GM21423 (cell line): ENCODE results near the gene GMDS.

ENCODE experiments used
- ATAC-seq: cut with Tn5 transposase; IDR thresholded peaks from one replicate; pipeline ENCODE4 v1.9.1; 2021; ENCODE audit warnings: mild to moderate bottlenecking, moderate library complexity; ENCODE audit not compliant: unreplicated experiment

The GMDS gene

DNA sequence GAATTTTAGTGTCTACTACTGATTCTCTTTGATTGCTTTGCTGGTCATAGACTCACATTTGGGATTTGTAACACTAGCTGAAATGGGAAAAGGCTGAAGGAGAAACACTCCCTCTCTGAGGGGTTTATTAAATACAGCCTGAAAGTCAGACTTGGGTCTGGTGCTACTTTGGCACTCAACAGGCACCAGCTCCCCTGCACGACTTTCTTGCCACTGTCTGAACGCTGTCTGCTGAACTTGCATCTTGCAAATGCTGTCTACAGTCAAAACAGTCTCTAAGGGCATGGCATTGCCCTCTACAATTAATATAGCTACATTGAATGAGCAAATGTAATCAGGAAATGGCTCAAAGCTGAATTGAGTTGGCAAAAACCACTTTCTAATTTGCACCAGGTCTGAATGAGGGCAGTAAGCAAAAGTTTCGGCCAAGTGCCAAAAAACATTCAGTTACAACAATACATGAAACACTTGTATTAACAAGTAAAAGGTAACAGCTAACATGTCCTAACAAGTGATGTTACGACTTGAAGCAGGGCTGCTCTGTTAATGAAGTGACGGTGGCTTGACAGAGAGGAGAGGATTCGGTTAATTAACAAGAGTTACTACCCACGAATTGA lies 516.2 kb downstream of the GMDS start:
- no peak for ATAC-seq

DNA sequence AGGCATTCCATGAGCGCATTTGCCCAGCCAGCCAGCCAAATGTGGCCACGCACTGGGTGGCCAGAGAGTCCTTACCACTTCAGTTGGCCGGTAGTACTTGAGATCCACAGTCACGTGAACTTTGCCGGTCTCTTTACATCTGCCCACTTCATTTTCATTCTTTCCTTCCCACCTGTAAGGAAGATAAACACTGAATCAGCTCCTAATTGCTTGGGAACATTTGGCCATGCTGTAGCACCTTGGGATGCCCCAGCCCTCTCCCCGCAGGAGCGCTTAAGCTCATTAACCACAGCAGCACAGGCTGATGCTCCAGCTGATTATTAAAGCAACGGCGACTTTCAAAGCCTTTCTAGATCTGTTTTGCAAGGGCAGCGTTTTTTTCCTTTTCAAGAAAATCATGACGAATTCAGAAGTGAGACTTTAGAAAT lies 519.0 kb downstream of the GMDS start:
- no peak for ATAC-seq

DNA sequence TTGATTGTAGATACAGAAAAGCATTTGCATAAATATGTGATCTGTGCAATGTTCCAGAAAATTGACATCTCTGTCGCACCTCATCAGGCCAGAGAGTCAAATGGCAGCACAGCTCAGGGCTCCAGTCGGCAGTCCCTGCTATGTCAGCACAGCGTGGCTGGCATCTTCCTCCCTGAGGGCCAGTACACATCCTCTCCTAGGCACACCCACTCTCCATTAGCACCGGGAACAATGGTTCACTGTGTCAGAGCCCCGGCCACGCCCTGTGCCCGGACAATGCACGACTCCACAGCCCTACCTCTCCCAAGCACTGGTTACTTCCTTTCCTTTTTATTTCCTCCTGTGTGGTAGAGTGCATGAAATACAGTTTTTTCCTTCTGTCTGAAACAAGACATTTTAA lies 520.8 kb downstream of the GMDS start:
- ATAC-seq = no peak

DNA sequence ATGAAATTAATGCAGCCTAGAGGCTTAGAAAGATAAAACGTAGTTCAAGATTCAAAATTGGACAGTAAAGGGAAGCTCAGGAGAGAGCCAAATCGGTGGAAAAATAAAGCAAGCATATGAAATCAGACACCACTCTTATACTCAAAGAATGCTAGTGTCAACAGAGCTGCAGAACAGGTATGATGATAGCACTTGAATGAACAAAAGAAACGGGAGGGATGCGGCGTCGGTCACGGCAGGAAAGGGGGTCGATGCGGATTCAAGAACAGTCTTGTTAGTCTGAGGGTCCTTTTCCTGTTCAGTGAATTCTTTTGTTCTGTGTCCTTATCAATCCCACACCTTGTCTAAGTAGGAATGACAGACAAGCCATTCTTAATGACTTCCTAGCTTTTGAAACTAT lies 521.3 kb downstream of the GMDS start:
- ATAC-seq = no peak

DNA sequence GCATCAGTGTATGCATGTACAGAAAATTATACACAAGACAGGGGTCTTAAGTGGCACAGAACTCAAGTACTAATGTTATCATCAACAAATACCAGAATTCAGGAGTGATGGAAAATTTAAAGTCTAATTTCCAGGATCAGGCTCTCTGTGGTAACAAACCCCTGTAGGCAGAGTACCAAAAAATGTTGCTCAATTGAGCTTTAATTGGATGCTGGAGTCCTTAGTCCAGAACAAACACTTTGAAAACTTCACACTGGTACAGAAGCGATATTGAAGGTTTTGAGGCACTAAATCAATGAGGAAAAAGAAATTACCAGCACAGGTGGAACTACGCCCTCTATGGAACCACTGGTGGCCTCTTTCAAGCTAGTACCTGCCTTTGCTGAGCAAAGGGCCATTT lies 522.6 kb downstream of the GMDS start:
- ATAC-seq = no peak

DNA sequence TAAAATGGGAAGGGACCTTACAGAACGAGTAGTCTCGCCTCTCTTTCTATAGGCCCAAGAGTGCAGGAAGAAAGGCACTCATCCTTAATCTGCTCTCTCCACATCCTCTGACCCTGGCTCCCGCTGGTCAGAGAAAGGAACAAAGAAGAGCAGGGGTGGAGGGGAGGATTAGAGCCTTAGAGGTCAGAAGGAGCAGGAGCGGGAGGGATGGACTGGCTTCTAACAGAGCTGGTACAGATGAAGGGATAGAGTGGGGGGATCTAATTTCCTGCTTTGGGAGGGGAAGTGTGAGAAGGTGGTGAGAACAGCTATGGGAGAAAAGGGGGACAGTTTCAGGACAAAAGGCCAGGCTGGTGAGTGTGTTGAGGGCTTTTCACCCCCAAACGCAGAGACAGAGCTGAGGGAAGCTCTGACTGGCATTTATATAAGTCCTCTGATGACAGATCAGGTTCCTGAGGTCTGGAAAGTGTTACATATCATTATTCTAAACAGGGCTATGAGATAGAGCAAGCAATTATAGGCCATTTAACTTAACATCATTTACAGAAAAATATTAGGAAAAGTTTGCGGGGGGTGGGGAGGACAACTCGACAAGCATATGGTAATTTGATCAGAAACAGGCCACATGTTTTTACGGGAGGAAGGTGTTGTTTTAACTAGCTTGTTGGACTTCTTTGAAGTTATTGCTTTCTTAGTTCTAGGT lies 524.6 kb downstream of the GMDS start:
- no peak for ATAC-seq

DNA sequence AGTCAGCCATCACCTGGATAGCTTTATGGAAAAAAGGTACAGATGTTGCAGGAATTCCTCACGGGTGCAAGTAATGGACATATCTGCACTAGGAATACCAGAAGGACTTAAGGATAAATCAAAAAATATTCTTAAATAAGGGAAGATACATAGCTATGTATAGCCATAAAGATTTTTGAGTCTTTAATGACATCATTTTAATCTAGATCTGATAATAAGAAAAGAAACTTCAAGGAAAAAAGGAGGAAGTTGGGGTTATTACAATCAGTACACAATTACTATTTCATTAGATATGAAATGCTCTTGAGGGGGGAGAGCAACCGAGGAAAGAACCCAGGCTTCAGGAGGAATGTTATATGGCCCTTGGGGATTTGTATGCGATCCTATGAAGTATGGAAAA lies 525.5 kb downstream of the GMDS start:
- no peak for ATAC-seq

DNA sequence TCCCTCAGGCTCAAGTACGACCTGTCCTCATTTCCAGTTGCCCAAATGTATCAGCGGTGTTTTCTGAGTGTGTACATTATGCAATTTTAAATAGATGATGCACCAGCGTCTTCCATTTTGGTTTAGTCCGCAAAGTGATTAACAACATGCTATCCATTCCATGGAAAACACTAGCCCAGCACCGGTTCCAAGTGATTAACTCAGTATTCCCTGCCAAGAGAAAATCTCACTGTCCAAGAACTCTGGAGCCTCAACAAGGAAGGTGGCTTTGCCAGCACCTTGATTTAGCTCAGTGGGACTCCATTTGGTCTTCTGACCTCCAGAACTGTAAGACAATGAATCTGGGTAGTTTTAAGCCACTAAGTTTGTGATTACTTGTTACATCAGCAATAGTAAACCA lies 528.5 kb downstream of the GMDS start:
- ATAC-seq = no peak

DNA sequence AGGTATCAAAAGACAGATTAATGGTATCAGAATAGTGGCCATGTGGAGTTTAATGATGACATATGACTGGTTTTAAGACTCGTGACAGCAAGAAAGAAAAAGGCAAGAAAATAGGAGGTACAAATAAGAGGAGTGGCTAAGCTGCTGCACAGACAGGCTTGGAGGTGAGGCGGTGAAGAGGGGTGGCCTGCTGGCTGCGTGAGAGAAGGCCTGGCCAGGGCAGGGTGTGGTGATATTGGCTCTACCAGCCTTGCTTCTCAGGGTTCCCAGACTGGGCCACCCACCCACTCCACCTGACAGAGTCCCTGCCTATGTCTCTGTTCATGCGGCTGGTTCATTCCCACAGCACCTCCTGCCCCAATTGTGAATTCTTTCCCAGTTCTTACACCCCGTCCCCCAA lies 529.0 kb downstream of the GMDS start:
- no peak for ATAC-seq

DNA sequence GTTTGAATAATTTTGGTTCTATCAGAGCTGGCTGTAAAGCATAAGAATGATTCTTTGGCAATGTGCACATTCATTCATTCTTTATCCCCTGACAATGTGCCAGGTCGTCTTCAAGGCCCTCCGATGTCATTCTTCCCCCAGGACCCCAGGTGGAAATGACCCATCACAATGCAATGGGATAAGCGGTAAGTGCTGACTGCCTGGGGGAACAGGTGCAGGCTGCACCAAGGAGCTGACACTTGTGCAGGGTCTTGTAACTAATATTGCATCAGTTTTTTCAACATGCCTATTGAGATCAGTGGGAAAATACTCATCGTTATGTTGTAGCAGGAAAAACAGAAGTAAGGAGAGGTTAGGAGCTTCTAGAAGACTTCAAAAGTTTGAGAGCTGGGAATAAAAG lies 530.1 kb downstream of the GMDS start:
- no peak for ATAC-seq

DNA sequence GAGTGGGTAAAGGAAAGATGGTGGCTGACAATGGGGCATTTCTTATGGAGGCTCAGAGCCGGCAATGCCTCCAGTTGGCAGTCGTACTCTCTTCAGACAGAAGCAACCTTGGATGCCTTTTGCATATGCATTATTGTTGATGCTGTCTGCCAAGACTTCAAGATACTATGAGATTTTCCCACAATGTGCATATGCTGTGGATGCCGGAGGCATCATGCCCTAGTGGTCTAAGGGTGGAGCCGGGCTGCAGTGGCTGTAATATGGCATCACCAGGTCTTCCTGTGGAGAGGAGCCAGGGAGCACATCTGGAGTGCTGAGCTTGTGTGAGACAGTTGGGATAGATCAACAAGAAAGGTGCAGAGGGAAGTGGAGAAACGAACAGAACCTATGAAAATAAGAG lies 530.8 kb downstream of the GMDS start:
- ATAC-seq = no peak

DNA sequence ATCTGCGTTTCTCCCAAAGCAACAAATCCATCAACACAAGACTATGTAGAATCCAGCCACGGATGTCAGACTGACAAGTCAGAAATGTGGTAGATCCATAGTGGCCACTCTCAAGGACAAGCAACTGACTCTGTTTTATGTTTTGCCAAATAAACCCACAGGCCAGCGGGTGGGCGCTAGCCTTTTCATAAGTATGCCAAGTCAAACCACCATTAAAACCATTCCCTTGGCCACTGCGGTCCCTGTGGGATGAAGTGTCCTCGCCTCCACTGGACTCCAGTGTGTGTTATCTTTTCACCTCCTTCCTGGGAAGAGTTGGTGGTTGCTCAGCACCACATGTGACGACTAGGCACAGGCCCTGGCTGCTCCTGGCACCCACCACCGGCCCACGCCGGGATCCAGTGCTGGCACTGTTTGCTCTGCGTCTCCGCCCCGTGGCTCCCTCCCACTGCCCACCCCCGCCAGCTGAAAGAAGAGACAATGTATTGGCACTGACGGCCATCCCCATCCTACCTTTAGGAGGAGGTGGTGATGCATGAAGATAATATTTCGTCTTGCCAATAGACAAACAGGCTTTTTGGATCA lies 532.3 kb downstream of the GMDS start:
- no peak for ATAC-seq

DNA sequence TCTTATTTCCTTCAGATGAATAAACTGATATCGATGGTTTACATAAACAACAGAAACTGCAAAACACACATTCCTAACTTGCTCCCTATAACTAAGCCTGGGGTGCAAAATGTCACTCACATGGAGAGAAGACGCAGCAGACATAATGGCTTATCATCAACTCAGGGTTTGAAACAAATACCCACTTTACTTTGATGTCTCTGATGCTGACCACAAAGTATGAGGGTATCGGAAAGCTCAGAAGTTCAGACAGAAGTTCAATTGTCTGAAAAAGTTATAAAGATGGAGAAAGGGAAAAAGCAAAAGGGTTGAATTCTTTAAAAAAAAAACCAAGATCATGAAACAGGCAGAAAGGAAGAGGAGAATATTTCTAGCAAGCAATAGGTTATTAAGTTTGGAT lies 533.0 kb downstream of the GMDS start:
- no peak for ATAC-seq

DNA sequence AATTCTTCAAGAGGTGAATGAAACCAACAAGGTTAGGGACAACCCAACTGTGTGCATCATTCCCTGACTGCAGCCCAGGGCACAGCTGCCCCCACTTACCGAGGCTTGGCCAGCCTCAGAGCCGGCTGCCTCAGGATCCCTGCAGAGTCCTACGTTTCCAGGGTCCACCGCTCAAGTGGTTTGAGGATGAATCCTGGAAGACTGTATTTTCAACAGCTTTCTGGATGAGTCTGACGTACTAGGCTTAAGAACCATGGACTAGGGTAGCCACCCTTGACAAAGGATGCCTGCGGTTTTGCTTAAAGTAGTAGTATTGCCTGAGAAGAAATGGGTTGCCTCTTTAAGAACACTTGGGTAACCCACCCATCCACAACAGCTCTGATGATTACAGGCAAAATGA lies 534.3 kb downstream of the GMDS start:
- ATAC-seq = no peak

DNA sequence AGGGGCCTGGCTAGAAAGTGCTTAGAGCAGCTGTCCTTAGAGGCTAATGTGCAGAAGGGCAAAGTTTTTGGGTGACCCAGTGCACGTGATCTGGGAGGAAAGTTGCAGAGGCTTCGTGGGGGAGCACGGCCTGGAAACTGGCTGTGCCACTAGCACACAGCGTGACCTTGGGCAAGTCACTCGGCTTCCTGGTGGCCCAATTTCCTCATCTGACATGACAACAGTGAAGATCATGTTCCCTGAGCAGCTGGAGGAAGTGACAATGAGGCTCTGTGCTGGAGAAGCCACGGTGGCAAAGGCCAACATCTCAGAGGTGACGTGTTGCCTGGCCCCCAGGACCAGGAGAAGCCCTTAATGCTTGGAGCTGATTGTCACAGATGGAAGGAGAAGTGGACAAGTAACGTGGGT lies 536.2 kb downstream of the GMDS start:
- ATAC-seq = no peak

DNA sequence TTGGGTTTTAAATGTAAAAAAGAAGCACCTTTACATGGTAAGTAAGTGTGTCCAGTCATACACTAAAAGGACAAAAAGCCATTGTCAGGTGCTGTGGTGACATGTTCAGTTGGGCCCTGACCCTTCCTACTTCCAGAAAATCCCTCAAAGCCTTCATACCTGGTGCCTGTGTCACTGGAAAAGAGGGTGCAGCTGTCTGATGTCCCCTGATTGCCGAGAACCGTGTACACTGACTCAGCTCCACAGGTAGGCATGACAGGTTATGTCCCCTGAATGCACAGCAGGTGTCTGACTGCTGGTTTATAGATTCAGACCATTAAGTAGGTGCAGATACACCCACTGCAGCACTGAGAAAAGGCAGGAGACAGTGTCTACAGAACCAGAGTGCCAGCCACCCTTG lies 536.6 kb downstream of the GMDS start:
- no peak for ATAC-seq

DNA sequence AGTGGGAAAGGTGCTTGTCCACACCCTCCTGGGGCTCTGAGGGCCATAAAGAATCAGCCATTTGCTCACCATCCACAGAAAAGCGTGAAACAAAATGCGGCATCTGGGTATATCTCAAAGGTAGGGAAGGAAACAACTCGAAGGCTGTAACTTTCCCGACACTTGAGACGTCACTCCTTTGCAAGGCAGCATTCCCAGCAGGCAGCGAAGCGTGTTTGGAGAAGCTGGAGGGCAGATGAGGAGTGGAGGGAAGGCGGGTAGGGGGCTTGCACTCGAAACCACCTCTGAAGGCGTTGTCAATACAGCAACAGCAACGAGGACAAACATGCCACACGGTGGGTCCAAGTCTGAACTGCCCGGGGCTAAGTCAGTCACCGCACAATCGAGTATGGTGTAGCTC lies 537.3 kb downstream of the GMDS start:
- ATAC-seq = no peak

DNA sequence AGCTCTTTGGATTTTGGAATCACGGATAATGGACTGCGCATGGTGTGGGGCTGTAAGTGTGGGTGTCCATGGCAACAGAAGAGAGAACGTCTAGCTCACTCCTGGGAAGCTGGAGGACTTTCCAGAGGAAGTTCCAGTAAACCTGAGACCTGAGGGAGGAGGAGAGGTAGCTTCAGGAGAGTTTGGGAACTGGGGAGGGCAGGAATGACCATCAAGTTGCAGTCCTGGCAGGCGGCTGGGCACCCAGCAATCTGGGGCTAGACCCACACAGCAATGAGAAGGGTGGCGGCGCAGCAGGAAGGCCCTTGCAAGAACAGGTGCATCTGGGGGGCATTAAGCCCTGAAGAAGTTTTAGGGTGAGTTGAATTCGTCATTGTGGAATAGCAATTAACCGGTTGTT lies 539.8 kb downstream of the GMDS start:
- ATAC-seq = no peak

DNA sequence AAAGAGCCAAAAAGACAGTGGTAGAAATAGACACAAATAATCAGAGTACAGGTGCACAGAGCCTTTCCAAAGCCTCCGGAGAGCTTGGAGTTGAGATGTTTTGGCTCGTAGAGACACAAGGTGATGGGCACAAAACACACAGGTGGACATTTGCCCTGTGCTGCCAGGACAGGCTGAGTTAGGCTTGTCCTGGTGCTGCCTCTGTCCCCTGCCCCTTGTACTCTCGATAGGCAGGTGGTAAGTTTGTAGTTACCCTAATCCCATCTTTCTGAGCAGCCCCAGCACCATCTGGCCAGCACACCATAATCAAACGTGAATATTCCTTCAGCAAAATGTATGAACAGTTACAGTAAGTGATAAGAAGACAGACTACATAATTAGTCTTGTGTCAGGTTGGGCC lies 540.2 kb downstream of the GMDS start:
- no peak for ATAC-seq

DNA sequence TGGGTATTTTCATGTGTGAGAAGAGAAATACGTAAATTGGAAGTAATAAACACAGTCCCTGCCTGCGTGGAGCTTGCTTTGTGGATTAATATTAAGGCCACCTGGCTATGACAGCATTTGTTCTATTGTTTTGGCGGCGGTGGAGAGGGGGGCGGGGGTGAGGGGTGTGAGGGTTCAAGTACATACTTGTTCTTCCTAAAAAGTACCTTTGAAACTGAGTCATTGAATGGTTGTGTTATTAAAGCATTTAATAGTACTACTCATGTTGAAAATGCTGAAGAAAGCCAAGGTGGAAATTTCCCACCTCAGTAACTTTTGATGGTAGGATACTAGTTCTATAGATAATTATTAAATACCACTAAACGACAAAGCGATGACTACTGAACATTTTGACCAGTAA lies 540.7 kb downstream of the GMDS start:
- no peak for ATAC-seq

DNA sequence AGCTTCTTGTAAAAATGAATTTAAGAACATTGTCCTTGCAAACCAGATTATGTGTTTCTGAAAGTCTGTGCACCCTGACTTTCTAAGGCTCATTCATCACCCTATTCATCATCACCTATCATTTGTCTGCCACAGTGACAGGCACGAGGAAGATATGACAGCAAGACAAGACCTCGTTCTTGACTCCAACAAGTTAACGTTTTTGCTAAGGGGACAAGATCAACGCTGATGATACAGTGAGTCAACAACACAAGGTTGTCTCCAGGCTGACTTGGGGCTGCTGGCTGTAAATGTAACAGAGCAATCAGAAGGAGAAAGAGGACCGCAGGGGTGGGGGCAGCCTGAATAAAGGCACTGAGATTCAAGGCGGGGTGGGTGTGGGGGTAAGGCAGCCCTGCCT lies 541.5 kb downstream of the GMDS start:
- no peak for ATAC-seq

DNA sequence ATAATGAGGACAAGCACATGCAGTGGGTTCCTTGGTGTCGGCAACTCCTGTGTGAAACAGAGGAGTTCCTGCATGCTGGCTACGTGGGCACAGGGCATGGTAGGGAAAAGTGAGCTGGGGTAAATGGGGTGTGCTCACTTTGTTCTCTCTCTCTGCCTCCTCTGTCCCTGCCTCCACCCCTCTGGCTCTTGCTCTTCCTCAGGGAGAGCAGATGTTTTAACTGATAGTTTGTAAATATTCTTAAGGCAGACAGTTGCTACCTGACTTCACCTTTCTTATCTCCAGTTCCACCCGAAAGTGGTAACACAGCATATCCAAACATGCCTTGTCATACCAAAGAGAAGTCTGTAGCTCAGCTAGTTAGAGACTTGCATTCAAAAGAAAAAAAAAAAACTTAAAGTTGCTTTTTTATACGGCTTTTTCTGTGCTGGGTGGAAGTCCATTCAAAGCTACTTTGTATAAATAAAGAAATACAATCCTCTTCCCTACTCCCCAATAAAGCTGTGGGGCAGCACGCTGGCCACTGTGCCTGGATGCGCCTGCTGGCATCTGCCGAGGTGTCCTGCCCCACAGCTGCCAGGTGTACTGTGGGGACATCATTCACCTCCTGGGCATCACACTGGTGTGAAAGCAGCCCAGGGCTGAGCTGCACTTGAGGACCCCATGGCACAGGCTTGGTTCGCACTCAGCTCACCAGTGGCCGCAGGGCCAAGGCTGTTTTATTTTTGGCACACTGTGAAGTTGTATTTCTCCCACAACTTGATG lies 542.1 kb downstream of the GMDS start:
- no peak for ATAC-seq
